Coronary artery (tissue), 2 donors: ENCODE results near the gene LGR4.

Experiments used
- DNase-seq: peaks from one replicate; pipeline ENCODE4 v3.0.0-alpha.2; 2017; ENCODE audit warnings: low spot score
- H3K27ac ChIP-seq, 2 donors: fragments of 200-600 bp; sonication (generic); one replicate each; pipeline ENCODE4 v1.5.1; 2016 to 2019
- H3K4me3 ChIP-seq: fragments of 200-600 bp; sonication (generic); 2 replicates; pipeline ENCODE4 v1.5.1; 2016; ENCODE audit warnings: mild to moderate bottlenecking, moderate library complexity
- TF ChIP-seq, protein P1 (sequence below): fragments of 200-600 bp; sonication (generic); IDR thresholded peaks from one replicate; pipeline ENCODE4 v1.5.1; 2019; ENCODE audit warnings: antibody characterized with exemption

LGR4 gene

GRCh38 chr11:27466363-27466762 is 6.2 kb downstream of the LGR4 start:
- no peak for DNase-seq
- H3K27ac ChIP-seq: no peak overlapping the region
- no peak overlapping the region for H3K4me3 ChIP-seq
- TF ChIP-seq, protein P1, sequence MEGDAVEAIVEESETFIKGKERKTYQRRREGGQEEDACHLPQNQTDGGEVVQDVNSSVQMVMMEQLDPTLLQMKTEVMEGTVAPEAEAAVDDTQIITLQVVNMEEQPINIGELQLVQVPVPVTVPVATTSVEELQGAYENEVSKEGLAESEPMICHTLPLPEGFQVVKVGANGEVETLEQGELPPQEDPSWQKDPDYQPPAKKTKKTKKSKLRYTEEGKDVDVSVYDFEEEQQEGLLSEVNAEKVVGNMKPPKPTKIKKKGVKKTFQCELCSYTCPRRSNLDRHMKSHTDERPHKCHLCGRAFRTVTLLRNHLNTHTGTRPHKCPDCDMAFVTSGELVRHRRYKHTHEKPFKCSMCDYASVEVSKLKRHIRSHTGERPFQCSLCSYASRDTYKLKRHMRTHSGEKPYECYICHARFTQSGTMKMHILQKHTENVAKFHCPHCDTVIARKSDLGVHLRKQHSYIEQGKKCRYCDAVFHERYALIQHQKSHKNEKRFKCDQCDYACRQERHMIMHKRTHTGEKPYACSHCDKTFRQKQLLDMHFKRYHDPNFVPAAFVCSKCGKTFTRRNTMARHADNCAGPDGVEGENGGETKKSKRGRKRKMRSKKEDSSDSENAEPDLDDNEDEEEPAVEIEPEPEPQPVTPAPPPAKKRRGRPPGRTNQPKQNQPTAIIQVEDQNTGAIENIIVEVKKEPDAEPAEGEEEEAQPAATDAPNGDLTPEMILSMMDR: no peak

DNA sequence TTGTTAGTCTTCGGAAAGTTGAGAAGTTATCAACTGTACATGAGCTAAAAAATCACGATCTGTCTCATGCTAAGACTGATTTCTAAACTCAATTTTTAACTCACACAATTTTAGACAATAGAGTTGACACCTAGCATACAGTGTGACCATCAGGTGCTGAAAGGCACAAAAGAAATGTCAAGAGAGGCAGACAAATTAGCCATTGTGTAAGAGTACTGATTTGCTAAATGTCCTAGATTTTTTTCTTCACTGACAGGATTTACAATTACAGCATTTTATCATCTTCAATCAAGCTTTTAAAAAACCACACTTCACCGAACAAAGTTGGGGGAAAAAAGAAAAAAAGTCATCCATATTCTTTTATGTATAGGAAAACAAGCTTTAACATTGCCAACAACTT is 7.0 kb downstream of the LGR4 start:
- Histone ChIP-seq H3K4me3 (no peak overlapping the region), H3K27ac (no peak overlapping the region)
- TF ChIP-seq, protein P1: no peak
- no peak for DNase-seq

GRCh38 chr11:27464909-27465308 is 7.7 kb downstream of the LGR4 start:
- DNase-seq: no peak
- Histone ChIP-seq H3K4me3 (peak overlapping the region; percentile 1), H3K27ac (no peak overlapping the region)
- TF ChIP-seq, protein P1: no peak

GRCh38 chr11:27464289-27464696 is 8.3 kb downstream of the LGR4 start:
- DNase-seq: no peak

GRCh38 chr11:27462543-27462942 is 10.0 kb downstream of the LGR4 start:
- no peak for DNase-seq
- TF ChIP-seq, protein P1: no peak

More at GRCh38 chr11:27464289-27464696, 8.3 kb downstream of the LGR4 start:
- Histone ChIP-seq H3K4me3 (peak overlapping the region; percentile 1), H3K27ac (peak overlapping the region in 1 of 2 donors; percentile 38)
- TF ChIP-seq, protein P1: no peak

GRCh38 chr11:27460158-27460978 is 12.2 kb downstream of the LGR4 start:
- H3K27ac ChIP-seq: no peak overlapping the region
- no peak for DNase-seq
- TF ChIP-seq, protein P1: no peak
- H3K4me3 ChIP-seq: no peak overlapping the region

More at GRCh38 chr11:27462543-27462942, 10.0 kb downstream of the LGR4 start:
- H3K27ac ChIP-seq: no peak overlapping the region
- H3K4me3 ChIP-seq: no peak overlapping the region

- no peak for DNase-seq
- H3K27ac ChIP-seq: no peak overlapping the region
Measured at GRCh38 chr11:27459191-27459590, 13.4 kb downstream of the LGR4 start.

More at GRCh38 chr11:27459191-27459590, 13.4 kb downstream of the LGR4 start:
- no peak overlapping the region for H3K4me3 ChIP-seq
- TF ChIP-seq, protein P1: no peak
